Stimulated activated CD8-positive, alpha-beta memory T cell treated with anti-CD3 and anti-CD28 coated beads, Interleukin-2, amount 100 ng/mL, for 1 hour (primary cell): ENCODE results near the gene PALLD.
"Not testable (repeated sequence)": the region's sequence is repeated elsewhere in the genome, so short reads cannot be mapped to it uniquely, and the experiment has no call there.

Experiments used
- DNase-seq, 2 donors: peaks; one replicate each; pipeline ENCODE4 v3.0.0-alpha.2; 2020; ENCODE audit warnings: low read depth in 2 of 2

Gene PALLD

DNA sequence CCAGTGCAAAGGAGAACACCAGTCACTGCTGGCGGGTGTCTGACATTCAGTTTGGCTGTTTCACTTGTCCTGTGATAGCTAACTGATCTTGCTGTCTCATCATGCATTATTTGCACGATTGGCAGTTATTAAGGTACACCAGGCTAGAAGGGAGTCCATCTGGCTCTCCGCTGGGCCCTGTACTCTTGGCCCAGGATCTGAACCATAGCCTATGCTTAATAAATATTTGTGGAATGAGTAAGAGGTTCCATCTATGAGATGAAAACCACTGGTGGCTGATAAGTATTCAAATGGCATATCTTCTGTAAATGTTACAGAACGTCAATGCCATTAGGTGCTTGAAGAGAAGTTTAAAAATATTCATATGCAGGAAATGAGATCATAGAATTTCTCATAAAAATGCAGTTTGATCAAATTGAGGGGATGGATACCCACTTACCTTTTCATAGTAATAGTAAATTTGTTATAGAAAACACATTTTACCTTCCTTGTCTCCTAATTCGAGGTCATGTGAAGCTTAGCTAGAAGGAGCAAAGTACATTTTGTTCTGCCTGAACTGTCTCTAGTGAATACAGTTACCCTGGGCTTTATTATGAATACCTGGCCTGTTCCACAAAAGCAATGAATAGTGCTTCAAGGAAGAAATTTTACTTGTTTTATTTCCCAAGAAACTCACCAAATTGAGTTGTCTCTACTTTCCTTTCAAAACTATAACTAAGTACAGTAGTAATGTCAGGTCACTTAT is 299.7 kb downstream of the PALLD start:
- no peak for DNase-seq

DNA sequence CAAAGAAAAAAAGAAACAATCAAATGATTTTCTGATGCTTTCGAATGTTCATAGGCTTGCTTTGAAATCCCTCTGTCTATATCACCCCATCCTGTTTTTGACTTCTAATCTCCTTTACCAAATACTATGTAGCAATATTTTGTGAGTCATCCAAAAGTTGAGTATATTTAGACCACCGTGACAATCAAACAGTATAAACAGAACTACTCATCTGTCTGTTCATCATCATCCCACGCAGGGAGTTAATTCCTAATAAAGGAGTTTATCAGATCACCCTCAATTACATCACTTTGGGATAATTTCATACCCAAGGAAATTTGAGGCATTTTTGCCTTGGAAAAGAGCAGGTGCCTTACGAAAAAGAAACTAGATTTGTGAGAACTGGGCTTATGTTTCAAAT is 300.3 kb downstream of the PALLD start:
- DNase-seq = no peak

DNA sequence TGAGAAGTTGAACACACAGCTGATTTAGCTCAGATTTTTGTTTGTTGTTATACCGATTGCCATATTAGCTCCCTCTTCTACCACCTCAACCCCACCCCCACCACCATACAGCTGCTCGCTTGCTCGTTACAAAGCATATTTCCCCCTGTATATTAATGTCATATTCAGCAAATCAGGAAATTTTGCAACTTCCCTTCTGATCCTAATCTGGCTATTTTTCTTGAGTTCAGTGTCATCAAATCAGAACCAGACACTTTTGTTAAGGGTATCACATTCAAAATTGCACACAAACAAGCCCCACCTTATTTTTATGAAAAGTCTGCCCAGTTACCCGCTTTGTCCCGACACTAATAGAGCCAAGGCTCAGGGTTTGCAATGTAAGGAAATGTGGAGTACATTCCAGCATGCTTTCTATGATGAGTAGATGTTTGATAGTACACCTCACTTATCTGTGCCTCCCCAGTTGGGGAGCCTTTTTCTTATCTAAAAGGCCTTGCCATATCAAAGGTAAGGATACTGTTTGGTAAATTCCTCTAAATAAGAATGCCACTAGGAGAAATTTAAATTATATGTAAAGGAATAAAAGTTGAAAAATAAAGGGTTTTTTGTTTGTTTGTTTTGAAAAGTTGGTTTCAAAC is 301.0 kb downstream of the PALLD start:
- DNase-seq = no peak

DNA sequence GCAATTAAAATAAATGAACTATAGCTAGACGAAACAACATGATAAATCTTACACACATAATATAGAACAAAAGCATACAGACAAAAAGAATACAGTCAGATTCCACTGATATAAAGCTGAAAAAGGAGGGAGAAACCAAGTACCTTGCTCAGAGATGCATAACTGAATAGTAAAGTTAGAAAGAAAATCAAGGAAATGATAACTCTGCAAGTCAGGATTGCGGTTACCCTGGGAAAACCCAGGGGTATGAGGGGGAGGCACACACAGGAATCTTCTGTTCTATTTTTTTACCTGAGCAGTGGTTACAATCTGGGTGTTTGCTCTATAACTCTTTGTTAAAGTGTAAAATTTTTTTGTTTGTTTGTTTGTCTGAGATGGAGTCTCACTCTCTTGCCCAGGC is 304.1 kb downstream of the PALLD start:
- no peak for DNase-seq

DNA sequence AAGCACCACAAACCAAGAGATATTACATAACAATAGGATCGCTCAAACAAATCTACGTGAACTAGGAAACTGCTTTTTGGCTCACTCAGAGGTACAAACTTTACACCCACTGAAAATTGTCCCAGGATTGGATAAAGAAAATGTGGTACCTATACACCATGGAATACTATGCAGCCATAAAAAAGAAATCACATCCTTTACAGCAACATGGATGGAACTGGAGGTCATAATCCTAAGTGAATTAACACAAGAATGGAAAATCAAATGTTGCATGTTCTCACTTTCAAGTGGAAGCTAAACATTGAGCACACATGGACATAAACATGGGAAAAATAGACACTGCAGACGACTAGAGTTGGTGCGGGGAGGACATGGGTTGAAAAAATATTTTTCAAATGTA is 305.4 kb downstream of the PALLD start:
- no peak for DNase-seq

DNA sequence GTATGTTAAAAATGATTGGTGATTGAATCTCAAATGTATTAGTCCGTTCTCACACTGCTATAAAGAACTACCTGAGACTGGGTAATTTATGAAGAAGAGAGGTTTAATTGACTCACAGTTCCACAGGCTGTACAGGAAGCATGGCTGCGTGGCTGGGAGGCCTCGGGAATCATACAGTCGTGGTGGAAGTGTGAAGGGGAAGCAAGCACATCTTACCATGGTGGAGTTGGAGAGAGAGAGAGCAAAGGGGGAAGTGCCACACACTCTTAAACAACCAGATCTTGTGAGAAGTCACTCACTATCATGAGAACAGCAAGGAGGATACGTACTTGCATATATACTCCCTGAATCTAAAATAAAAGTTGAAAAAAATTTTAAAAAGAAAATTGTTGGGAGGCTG is 306.2 kb downstream of the PALLD start:
- not testable (repeated sequence) for DNase-seq

DNA sequence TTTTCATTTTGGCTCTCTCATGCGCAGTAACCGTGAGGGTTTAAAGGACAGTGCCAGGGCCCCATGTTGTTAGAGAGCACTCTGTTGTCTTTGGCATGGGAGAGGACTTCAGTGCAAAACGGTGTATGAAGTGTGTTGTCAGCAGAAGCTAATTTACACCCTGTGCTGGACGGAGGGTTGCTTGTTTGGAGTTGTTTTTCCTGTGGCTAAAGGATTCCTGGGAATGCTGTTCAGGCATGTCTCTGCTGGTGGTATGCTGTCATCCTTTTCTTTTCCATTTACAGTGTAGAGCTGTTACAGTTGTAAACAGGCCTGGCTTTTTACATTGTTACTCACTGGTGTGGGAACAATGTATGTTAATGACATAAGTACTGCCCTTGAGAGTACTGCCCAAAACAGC is 306.9 kb downstream of the PALLD start:
- DNase-seq = no peak

DNA sequence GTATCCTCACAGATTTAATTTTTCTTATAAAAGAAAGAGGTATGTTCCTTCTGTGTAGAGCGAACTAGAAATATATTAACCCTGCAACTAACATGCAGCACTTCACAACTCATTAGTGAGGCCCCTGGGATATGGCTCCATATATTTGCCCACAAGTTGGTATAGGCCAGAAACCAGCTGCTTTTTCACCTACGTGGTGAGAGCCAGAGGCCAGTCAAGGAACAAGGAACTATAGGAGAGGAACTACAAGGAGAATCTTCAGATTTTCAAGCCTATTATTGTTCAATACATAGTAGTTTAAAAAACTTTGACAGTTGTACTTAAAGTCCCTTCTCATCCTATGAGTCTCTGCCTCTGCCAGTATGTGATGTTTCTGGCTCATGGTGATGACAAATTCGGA is 307.3 kb downstream of the PALLD start:
- DNase-seq = no peak

GRCh38 chr4:168805341-168805740 is 308.5 kb downstream of the PALLD start:
- no peak for DNase-seq

DNA sequence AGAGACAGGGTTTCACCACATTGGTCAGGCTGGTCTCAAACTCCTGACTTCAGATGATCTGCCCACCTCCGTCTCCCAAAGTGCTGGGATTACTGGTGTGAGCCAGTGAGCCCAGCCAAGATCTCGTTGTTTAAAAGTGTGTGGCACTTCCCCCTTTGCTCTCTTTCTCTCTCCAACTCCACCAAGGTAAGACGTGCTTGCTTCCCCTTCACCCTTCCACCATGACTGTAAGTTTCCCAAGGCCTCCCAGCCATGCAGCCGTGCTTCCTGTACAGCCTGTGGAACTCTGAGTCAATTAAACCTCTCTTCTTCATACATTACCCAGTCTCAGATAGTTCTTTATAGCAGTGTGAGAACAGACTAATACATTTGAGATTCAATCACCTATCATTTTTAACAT is 309.4 kb downstream of the PALLD start:
- not testable (repeated sequence) for DNase-seq

- DNase-seq = no peak
Observed at GRCh38 chr4:168811207-168811606, 314.4 kb downstream of the PALLD start.

DNA sequence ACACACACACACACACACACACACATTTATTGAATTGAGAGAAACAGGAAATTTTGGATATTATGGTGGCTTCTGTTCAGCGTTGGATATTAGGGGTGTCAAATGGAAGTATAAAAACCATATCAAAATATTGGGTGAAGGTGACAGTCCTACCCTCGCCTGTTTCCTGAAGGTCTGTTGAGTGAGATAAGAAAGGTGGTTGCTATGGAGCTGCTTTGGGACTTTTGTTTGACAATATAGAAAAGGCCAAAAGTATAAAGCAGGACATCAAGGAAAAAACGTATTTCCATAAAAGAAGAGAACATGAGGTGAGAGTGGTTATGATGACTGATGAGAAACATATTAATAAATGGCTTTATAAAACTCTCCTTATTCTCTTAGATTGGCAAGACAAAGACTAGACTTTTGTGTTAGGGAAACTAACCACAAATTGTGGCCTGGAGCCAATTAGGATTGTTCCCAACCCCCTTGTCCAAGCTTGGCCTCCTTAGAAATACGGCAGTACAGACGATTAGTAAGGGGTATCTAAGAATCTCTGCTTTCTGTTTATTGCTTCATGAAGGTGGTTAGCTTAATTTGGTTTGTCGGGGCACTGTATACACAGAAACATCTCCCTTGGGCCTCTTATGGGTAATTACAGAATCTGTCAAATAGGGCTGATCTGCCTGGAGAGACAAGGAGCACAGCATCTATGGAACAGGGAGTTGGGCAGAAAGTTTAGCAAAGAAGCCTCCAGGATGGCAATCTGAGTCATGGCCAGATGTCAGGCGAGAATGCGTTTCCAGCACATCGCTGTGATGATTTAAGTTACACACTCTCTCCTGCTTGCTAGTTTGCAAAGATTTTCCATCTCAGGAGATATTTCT is 315.2 kb downstream of the PALLD start:
- DNase-seq = no peak

DNA sequence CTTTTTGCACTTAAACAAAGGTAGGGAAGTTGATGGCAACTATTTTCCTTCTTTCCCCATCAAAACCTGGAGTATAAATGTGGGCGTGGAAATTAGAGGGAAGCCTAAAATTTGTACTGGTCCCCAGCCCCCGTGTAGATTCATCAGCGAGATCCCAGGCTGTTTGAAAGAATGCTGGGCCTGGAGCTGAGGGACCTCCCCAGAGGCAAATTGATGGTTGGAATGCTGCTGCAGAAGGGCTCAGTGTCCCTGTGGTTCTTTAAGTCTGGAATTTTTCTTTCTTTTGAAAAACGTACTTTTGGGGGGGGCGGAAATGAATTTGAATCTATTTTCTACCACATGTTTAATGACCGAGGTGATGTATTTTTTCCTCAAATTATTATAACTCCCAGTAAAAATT is 316.0 kb downstream of the PALLD start:
- DNase-seq = no peak

DNA sequence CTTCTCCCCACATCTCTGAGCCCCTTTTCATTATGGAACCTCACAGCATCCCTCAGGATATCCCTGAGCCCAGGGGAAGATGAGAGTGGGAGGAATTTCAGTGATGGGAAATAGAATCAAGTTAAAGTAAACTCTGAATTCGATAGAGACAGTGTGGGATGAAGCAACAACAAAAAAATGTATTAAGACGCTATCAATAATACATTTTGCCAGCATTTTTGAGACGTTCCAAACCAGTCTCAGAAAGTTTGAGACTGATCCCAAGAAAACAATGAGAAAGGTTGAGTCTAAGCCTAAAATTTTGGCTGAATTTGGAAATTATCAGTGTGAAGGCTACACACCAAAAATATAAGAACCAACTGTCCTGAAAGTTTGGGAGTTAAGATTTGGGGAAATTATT is 317.0 kb downstream of the PALLD start:
- no peak for DNase-seq

GRCh38 chr4:168815379-168816345 is 318.8 kb downstream of the PALLD start:
- DNase-seq = no peak

- DNase-seq = no peak
Observed at GRCh38 chr4:168817370-168817769, 320.5 kb downstream of the PALLD start.

DNA sequence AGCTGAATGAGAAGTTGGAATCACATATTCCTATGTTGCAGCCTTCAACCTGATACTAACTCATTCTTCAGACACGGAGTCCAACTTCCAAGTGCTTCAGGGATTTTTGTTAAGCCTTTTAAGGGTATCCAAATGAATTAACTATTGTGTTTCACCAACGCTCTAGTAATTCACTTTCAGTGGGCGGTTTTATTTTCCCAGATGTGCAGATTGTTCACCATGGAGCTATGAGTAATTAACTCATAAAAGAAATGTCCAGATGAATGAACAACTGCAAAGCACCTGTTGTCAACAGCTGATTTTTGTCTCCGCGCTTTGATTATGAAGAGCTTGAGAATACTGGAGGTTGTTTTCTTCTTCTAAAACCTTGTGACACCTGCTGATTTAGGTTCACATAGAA is 325.6 kb downstream of the PALLD start:
- DNase-seq = no peak

DNA sequence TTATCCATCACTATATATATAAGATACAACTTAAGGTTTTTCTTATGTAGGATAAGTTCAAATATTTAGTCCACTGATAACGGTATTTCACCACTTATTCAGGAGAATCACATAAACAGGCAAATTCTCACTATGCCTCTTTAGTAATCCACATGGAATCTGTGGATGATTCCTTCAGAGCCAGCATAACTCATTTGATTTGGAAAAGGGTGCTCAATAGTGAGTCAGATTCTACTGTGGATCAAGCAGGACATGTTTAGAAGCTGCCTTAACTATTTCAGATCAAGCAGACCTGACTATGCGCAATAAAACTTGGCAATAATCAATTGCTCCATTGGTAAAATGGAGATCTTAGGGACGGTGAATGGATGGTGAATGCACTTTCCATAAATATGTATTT is 329.1 kb downstream of the PALLD start:
- DNase-seq = no peak

DNA sequence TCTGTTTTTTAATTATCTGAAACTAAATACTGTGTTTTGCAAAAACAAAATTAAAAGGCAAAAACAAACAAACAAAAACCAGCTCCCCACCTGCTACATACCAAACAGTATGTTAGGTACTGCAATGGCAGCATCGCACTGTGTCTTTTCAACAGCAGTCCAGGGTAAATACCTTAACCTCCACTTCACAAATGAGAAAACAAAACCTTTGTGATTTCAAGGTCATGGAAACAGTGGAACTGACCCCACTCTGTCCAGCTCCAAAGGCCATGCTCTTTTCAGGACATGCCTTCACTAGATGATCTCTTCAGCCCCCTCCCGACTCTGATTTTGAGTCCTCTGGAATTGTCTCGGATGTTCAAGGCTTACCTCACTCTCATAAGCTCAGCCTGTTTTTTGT is 329.8 kb downstream of the PALLD start:
- DNase-seq = no peak

DNA sequence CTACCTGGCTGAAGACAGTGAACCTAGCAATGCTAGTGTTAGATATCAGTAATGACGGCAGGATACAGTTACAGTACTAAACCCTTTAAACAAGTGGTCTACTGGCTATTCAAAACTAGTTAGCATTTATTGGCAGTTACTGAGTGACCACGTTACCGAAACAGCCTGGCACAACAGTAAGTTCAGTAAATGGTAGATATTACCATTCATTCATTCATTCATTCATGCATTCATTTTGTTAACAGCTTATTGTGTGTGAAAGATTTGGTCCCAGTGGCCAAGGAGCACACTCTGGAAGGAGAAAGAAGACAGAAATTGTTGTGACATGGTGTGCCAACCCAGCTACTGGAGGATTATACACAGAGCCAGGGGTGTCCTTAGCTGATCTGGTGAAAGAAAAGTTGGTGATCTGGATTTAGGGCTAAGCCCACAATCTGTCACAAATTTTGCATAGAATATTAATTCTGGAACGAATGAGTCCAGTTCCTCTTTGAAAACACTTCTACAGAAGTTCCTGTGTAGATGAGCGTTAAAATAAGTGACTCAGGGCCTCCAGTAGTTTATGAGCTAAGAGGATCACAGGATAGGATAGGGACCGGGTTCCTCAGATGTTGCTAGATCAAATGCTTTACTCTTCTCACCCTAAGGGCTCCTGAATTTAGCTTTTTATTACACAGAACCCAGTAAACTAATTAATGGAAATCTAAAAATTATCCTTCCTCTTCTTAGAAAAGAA is 334.1 kb downstream of the PALLD start:
- DNase-seq = no peak

DNA sequence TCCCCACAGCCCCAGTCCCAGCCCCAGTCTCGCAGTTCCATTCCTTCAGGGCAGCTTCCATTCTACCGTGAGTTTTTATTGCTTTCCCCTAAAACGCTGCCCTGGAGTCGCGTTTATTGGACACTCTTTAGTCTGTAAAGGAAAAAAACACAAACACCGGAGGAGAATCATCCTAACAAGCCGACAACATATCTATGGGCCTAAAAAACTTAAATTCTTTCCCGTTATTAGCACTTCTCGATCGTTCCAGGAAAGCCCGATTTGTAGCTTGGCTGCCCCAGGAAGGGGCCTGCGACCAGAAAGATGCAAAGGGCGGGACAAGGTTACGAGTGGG is 334.7 kb downstream of the PALLD start:
- DNase-seq = no peak
